UCSD-AML1 (cell line): ENCODE measurements around the gene TCF3.

Experiments
- DNase-seq: peaks from one replicate; lab custom pipeline; 2025; ENCODE audit not compliant: unreplicated experiment; lab: John Stamatoyannopoulos, UW

Gene TCF3

DNA sequence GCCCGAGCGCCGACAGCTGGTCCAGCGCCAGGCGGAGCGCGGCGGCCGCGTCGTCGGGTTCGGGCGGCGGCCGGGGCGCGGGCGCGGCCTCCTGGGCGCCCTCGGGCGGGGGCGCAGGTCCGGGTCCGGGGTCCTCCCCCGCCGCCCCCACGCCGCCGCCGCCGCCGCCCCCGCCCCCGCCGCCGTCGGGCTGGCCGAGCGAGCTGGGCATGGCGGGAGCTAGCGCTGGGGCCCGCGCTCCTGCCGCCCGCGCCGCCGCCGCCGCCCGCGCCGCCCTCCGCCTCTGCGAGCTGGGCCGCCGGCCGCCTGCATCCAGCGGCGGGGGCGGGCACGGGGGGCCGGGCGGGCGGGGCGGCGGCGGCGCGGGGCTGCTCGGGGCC is 84.6 kb downstream of the TCF3 start:
- no peak for DNase-seq

DNA sequence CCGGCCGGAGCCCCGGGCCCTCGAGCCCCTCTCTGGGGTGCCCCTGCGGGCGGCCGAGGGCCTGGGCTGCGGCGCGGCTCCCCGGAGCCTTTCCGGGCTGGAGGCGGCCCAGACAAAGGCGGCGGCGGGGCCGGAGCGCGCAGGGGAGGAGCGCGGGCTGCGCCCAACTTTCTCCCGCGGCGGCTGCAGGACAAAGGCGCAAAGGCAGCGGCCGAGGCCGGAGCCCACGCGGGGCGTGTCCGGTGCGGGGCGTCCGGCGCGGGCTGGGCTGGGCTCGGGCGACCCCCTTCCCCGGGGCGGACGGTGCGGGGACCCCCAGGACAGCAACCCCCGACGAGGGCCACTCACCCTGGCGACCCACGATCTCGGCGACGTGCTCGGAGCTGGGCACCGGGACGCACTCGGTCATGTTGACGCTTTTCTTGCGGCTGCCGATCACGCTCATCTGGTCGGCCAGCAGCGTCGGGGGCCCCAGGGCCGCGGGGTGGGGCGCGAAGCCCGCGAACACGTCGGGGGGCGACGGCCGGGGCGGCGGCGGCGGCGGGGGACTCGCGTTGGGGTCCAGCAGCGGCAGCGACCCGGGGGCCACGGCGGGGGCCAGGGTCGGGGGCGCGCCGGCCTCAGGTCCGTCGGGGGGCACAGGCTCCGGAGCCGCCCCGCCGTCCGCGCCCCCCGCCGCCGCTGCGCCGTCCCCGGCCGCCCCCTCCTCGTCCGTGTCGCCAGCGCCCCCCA is 85.1 kb downstream of the TCF3 start:
- no peak for DNase-seq

- no peak for DNase-seq
Measured at GRCh38 chr19:1566392-1567115, 85.9 kb downstream of the TCF3 start.

- no peak for DNase-seq
Measured at GRCh38 chr19:1563251-1563650, 89.2 kb downstream of the TCF3 start.

DNA sequence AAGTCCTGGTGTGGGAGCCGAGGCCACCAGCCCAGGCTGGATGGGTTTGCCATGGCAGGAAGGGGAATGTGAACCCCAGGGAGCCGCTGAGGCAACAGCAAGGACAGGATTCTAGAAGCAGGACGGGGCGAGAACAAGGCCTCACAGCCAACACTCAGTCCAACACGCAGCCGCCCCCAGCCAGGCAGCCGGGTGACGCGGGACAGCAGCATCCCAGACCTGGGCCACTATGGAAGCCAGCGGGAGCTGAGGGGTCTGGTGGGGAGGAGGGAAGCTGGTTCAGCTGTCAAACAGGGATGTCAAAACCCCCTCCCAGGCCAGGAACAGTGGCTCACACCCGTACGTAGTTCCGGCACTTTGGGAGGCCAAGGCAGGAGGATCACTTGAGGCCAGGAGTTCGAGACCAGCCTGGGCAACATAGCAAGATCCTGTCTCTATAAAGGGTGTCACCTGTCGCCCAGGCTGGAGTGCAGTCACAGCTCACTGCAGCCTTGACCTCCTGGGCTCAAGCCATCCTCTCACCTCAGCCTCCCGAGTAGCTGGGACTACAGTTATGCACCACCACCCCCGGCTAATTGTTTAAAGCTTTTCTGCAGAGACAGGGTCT is 91.1 kb downstream of the TCF3 start:
- no peak for DNase-seq

DNA sequence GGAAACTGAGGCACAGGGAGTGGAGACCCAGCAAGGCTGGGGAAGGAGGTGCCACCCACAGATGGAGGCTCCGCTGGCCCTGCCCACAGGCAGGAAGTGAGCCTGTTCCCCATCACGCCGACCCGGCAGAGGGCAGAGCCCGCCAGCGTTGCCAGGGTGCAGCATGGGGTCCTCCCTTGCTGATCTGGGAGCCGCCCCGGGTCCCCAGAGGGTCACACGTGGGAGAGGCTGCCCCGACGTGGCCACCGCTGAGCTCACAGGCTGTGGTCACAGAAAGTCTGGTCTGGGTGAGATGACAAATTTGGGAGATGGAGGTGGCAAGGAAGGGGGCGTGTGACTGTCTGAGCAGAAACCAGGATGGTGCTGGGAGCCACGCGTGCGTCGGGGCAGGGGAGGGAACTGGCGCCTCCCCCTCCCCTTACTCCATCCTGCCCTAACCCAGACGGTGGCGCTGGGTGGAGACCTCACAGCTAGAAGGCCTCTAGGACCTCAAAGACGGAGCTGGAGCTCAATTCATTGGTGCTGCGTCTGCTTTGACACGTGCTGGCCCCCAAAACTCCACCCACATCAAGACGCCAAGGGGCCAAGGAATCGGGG is 92.0 kb downstream of the TCF3 start:
- DNase-seq: no peak
